Measurements from ENCODE around the gene SAMM50.

- TF ChIP-seq, protein P1, sequence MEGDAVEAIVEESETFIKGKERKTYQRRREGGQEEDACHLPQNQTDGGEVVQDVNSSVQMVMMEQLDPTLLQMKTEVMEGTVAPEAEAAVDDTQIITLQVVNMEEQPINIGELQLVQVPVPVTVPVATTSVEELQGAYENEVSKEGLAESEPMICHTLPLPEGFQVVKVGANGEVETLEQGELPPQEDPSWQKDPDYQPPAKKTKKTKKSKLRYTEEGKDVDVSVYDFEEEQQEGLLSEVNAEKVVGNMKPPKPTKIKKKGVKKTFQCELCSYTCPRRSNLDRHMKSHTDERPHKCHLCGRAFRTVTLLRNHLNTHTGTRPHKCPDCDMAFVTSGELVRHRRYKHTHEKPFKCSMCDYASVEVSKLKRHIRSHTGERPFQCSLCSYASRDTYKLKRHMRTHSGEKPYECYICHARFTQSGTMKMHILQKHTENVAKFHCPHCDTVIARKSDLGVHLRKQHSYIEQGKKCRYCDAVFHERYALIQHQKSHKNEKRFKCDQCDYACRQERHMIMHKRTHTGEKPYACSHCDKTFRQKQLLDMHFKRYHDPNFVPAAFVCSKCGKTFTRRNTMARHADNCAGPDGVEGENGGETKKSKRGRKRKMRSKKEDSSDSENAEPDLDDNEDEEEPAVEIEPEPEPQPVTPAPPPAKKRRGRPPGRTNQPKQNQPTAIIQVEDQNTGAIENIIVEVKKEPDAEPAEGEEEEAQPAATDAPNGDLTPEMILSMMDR (IDR thresholded peaks at IDR 0.05; ENCODE audit: low read length): no peak
- TF ChIP-seq EZH2 (optimal IDR thresholded peaks at IDR 0.05; ENCODE audit: low read depth, low read length) (no peak), EZH2phosphoT487 (IDR thresholded peaks at IDR 0.05; ENCODE audit: low read length) (no peak)
These were observed 46.3 kb downstream of the SAMM50 start for GRCh38 chr22:44001521-44001920.
